GM21737 (cell line): ENCODE measurements around the gene ICOSLG.
"Not testable (repeated sequence)": the region's sequence is repeated elsewhere in the genome, so short reads cannot be mapped to it uniquely, and the experiment has no call there.

Experiments used
- ATAC-seq: cut with Tn5 transposase; IDR thresholded peaks from one replicate; pipeline ENCODE4 v1.9.1; 2021; ENCODE audit warnings: mild to moderate bottlenecking, moderate library complexity; ENCODE audit not compliant: unreplicated experiment

Gene ICOSLG

DNA sequence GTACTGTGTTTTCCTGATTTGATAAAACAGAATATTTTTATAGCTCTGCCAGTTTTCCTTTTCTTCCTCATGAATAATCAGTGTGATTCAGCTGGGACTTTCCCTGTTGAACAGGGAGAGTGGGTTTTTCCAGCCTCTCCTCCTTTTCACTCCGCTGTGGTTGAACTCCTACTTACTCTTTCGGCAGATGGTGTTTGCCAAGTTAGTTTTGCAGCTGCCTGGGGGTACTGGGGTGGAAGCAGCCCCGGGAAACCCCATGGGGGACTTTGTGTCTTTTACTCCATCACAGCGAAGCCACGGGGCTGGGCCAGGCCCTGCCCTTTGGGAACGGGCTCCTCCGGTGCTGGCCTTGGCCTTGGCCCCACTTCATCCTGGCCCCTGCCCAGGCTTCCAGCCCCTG is 55.9 kb downstream of the ICOSLG start:
- not testable (repeated sequence) for ATAC-seq

DNA sequence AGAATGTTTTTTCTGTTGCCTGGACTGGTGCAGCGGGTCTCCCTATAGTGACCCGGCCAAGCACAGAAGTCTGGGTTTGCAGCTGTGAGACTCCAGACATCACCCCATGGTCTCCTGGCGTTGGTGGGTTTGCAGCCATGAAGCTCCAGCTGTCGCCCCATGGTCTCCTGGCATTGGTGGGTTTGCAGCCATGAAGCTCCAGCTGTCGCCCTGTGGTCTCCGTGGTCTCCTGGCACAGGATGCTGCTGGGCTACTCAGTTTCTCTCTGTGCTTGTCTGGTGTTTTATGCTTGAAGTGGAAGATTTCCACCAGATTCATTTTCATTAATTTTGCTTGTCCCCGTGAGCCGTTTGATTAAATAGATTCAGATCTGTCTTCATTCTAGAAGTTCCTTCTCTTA is 58.5 kb downstream of the ICOSLG start:
- not testable (repeated sequence) for ATAC-seq

DNA sequence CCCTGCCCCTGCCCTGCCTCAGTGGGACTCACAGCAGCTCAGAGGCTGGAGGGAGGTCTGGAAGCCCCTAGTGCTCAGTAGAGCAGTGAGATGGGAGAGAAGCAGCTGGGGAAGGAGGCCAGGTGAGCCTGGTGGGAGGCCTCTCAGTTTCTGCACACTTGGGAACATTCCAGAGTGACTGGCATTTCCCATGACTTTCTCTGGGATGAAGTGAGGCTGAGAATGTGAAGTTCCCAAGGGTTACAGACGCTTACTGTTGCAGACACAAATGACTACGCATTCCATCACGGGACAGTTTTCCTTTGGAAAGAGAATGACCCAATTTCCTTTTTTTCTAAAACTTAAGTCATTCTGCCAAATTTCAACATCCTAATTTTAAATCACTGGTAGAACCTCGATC is 59.2 kb downstream of the ICOSLG start:
- not testable (repeated sequence) for ATAC-seq

DNA sequence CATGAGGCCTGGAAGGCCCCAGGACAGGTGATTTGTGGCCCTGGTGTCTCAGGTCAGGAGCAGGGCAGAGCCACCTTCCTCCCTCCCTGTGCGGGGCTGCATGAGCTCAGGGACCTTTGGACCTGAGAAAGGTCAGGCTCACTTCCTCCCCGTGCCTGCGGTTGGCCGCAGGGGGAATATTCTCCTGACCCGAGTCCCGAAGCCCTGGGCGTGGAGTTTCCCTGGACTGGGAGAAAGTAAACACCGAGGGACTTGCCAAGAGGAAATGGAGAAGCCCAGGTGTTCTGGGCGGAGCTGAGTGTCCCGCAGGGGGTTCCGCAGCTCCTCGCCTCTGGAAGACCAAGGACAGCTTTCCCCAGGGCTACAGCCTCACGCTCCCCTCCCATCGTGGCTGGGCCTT is 64.6 kb downstream of the ICOSLG start:
- not testable (repeated sequence) for ATAC-seq

DNA sequence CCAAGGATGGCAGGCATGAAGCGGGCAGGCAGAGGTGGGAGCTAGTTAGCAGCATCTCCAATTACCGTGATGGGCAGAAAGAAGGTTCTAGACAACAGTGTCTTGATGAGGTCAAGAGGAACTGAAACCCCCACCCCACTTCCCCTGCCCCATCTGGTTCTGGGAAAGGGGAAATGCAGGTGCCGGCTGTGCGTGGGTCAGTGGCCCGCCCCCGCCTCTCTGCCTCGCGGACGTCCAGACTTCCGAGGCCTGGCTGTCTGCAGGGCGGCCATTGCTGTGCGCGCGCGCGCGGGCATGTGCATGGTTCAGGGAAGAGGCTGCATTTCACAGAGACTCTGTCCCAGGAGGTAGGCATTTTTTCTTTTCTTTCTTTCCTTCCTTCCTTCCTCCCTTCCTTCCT is 65.6 kb downstream of the ICOSLG start:
- ATAC-seq = not testable (repeated sequence)
